Measurements from ENCODE around the gene NKAIN2.
"Not testable (repeated sequence)": the region's sequence is repeated elsewhere in the genome, so short reads cannot be mapped to it uniquely, and the experiment has no call there.

Gene NKAIN2

DNA sequence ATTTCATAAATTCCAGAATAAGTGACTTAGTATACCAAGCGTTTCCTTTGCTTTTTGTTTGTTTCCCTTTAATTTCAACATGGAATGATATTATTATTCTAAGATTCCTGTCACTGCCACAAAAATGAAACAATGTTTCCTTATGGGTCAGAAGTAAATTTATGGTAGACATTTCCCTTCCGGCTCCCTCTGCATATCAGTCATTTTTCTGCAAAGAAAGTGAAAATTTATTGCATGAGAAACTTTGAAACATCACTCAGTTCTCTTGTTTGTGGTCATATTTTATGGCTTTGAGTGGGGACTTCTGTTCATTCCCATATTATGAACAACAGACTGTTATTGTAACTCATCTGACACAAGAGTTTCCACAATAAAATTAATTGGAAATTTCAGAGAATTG is 97.8 kb downstream of the NKAIN2 start:
- no peak overlapping the region for H3K4me3 ChIP-seq (ENCODE audit: low read depth in 1 of 2, low read length in 2 of 2)
- H3K27ac ChIP-seq (ENCODE audit: low read depth, low read length), result no peak overlapping the region
- no peaks in the 10 kb centered on the region for H3K27me3 ChIP-seq (ENCODE audit: control insufficient read depth in 1 of 2, insufficient read depth in 2 of 2, low read length in 2 of 2)
- H3K36me3 ChIP-seq (ENCODE audit: control insufficient read depth in 1 of 2, insufficient read depth in 2 of 2, low read length in 2 of 2), result no peaks in the 10 kb centered on the region
- no peaks in the 10 kb centered on the region for H3K9me3 ChIP-seq (ENCODE audit: control insufficient read depth in 1 of 2, low read length in 2 of 2)
- H3K9ac ChIP-seq (ENCODE audit: low read depth in 1 of 2, low read length in 2 of 2), result no peak overlapping the region
- no peaks in the 10 kb centered on the region for H3K4me1 ChIP-seq (ENCODE audit: control insufficient read depth in 1 of 2, insufficient read depth in 2 of 2, low read length in 2 of 2)

DNA sequence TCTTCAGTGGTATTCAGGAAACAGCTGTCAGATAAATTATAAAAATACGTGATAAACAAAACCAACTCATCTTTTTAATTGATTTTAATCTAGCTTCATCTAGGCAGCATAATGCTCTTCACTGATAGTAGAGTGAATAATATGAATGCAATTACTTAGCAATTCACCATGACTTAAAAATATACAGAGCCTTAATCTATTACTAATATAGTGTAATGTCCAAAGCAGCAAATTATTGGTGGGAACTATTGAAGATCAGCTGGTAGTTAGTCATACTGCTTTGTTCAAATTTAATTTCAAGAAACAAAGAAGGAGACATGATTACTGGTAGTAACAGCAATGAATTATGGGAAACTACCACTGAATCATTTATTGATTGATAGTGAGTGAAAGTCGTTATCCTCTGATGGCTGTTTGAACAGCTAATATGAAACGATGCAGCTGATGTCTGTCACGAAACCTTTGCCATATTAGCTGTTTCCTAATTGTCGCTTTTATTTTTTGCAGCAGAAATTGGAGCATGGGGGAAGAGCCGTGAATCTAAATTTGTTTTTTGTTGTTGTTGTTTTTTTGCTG is 99.2 kb downstream of the NKAIN2 start:
- Histone ChIP-seq H3K9ac (ENCODE audit: low read depth in 1 of 2, low read length in 2 of 2) (no peak overlapping the region), H3K9me3 (ENCODE audit: control insufficient read depth in 1 of 2, low read length in 2 of 2) (no peaks in the 10 kb centered on the region), H3K27me3 (ENCODE audit: control insufficient read depth in 1 of 2, insufficient read depth in 2 of 2, low read length in 2 of 2) (no peaks in the 10 kb centered on the region), H3K36me3 (ENCODE audit: control insufficient read depth in 1 of 2, insufficient read depth in 2 of 2, low read length in 2 of 2) (no peaks in the 10 kb centered on the region), H3K27ac (ENCODE audit: low read depth, low read length) (no peak overlapping the region), H3K4me3 (ENCODE audit: low read depth in 1 of 2, low read length in 2 of 2) (no peak overlapping the region), H3K4me1 (ENCODE audit: control insufficient read depth in 1 of 2, insufficient read depth in 2 of 2, low read length in 2 of 2) (no peaks in the 10 kb centered on the region)

DNA sequence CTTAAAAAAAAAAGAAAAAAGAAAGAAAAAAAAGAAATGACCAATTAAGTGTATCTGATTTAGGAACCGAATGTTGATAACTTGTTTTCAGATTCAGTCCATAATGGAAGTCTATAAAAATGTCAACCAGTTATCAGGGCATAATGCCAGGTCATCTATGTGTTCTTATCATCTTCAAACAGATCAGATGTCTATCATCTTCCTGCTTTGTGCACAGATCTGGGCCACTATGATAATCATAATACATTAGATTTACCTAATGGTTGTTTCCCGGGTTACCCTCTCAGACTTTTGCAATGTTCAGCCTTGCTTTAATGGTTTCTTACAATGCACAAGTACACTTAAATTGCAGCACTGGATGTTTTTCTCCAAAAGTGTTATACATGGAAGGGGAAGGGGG is 100.6 kb downstream of the NKAIN2 start:
- H3K27ac ChIP-seq (ENCODE audit: low read depth, low read length), result no peak overlapping the region
- no peaks in the 10 kb centered on the region for H3K4me1 ChIP-seq (ENCODE audit: control insufficient read depth in 1 of 2, insufficient read depth in 2 of 2, low read length in 2 of 2)
- H3K36me3 ChIP-seq (ENCODE audit: control insufficient read depth in 1 of 2, insufficient read depth in 2 of 2, low read length in 2 of 2), result no peaks in the 10 kb centered on the region
- H3K9me3 ChIP-seq (ENCODE audit: control insufficient read depth in 1 of 2, low read length in 2 of 2), result no peaks in the 10 kb centered on the region
- H3K27me3 ChIP-seq (ENCODE audit: control insufficient read depth in 1 of 2, insufficient read depth in 2 of 2, low read length in 2 of 2), result no peaks in the 10 kb centered on the region
- H3K9ac ChIP-seq (ENCODE audit: low read depth in 1 of 2, low read length in 2 of 2), result no peak overlapping the region
- H3K4me3 ChIP-seq (ENCODE audit: low read depth in 1 of 2, low read length in 2 of 2), result no peak overlapping the region

DNA sequence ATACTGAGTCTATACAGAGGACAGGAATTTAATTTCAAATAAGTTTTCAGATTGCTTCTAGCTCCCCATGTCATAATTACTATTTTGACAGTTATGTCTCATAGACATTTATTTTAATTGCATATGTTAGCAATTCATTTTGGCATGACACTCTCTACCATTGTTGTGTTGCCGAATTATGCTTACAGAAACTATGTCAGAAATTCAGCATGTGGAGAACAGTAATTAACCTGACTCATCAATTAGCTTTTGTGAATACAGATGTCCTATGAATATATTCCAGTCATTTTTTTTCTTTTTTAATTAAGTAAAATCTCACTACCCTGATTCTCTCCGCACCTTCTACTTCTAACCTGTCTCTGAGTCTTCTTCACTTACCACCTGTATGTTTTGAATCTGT is 105.1 kb downstream of the NKAIN2 start:
- no peaks in the 10 kb centered on the region for H3K9me3 ChIP-seq (ENCODE audit: control insufficient read depth in 1 of 2, low read length in 2 of 2)
- no peak overlapping the region for H3K9ac ChIP-seq (ENCODE audit: low read depth in 1 of 2, low read length in 2 of 2)
- no peaks in the 10 kb centered on the region for H3K36me3 ChIP-seq (ENCODE audit: control insufficient read depth in 1 of 2, insufficient read depth in 2 of 2, low read length in 2 of 2)
- no peaks in the 10 kb centered on the region for H3K27me3 ChIP-seq (ENCODE audit: control insufficient read depth in 1 of 2, insufficient read depth in 2 of 2, low read length in 2 of 2)
- H3K4me3 ChIP-seq (ENCODE audit: low read depth in 1 of 2, low read length in 2 of 2), result no peak overlapping the region
- H3K27ac ChIP-seq (ENCODE audit: low read depth, low read length), result no peak overlapping the region
- H3K4me1 ChIP-seq (ENCODE audit: control insufficient read depth in 1 of 2, insufficient read depth in 2 of 2, low read length in 2 of 2), result no peaks in the 10 kb centered on the region

DNA sequence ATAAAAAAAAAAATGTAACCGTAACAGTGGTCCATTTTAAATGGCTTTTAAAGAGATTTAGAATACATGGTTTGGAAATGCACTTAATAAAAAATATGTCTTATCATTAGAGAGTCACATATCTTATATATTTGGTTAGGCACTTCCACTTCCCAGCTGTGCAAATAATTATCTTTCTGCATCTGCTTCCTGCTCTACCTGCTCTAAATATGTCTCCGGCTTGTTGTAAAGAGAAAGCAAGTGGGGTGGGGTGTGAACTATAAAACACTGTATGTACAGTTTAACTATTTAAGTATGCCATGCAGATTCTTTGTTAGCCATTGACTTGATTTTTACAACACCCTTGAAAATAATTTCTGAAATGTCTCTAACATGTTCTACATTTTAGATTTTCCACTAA is 106.3 kb downstream of the NKAIN2 start:
- no peaks in the 10 kb centered on the region for H3K36me3 ChIP-seq (ENCODE audit: control insufficient read depth in 1 of 2, insufficient read depth in 2 of 2, low read length in 2 of 2)
- H3K27me3 ChIP-seq (ENCODE audit: control insufficient read depth in 1 of 2, insufficient read depth in 2 of 2, low read length in 2 of 2), result no peaks in the 10 kb centered on the region
- no peaks in the 10 kb centered on the region for H3K9me3 ChIP-seq (ENCODE audit: control insufficient read depth in 1 of 2, low read length in 2 of 2)
- H3K4me1 ChIP-seq (ENCODE audit: control insufficient read depth in 1 of 2, insufficient read depth in 2 of 2, low read length in 2 of 2), result no peaks in the 10 kb centered on the region
- H3K27ac ChIP-seq (ENCODE audit: low read depth, low read length), result no peak overlapping the region
- no peak overlapping the region for H3K4me3 ChIP-seq (ENCODE audit: low read depth in 1 of 2, low read length in 2 of 2)
- no peak overlapping the region for H3K9ac ChIP-seq (ENCODE audit: low read depth in 1 of 2, low read length in 2 of 2)

DNA sequence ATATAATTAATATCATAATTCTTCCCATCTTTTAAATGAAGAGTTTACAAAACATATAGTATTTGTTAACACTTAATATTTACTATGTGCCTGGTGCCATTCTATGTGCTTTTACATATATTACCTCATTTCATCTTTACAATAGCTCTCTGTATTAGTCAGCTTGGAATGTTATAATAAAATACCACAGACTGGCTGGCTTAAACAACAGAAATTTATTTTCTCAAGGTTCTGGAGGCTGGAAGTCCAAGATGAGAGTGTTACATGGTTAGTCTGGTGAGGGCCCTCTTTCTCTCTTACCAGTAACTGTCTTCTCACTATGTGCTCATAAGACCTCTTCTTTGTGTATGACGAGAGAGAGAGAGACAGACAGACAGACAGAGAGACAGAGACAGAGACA is 110.2 kb downstream of the NKAIN2 start:
- Histone ChIP-seq H3K4me3 (ENCODE audit: low read depth in 1 of 2, low read length in 2 of 2) (no peak overlapping the region), H3K27me3 (ENCODE audit: control insufficient read depth in 1 of 2, insufficient read depth in 2 of 2, low read length in 2 of 2) (no peaks in the 10 kb centered on the region), H3K36me3 (ENCODE audit: control insufficient read depth in 1 of 2, insufficient read depth in 2 of 2, low read length in 2 of 2) (no peaks in the 10 kb centered on the region), H3K27ac (ENCODE audit: low read depth, low read length) (no peak overlapping the region), H3K9ac (ENCODE audit: low read depth in 1 of 2, low read length in 2 of 2) (no peak overlapping the region), H3K4me1 (ENCODE audit: control insufficient read depth in 1 of 2, insufficient read depth in 2 of 2, low read length in 2 of 2) (no peaks in the 10 kb centered on the region), H3K9me3 (ENCODE audit: control insufficient read depth in 1 of 2, low read length in 2 of 2) (no peaks in the 10 kb centered on the region)

DNA sequence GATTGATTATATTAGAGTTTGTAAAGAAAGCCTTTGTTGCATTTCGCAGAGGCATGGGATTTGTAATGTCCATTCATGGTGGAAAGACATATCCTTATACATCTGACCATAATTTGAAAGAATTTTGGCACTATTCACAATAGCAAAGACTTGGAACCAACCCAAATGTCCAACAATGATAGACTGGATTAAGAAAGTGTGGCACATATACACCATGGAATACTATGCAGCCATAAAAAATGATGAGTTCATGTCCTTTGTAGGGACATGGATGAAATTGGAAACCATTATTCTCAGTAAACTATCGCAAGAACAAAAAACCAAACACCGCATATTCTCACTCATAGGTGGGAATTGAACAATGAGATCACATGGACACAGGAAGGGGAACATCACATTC is 119.7 kb downstream of the NKAIN2 start:
- not testable (repeated sequence) for H3K36me3 ChIP-seq (ENCODE audit: control insufficient read depth in 1 of 2, insufficient read depth in 2 of 2, low read length in 2 of 2); H3K27me3 ChIP-seq (ENCODE audit: control insufficient read depth in 1 of 2, insufficient read depth in 2 of 2, low read length in 2 of 2); H3K9ac ChIP-seq (ENCODE audit: low read depth in 1 of 2, low read length in 2 of 2); H3K4me3 ChIP-seq (ENCODE audit: low read depth in 1 of 2, low read length in 2 of 2); H3K4me1 ChIP-seq (ENCODE audit: control insufficient read depth in 1 of 2, insufficient read depth in 2 of 2, low read length in 2 of 2); H3K27ac ChIP-seq (ENCODE audit: low read depth, low read length); H3K9me3 ChIP-seq (ENCODE audit: control insufficient read depth in 1 of 2, low read length in 2 of 2)

DNA sequence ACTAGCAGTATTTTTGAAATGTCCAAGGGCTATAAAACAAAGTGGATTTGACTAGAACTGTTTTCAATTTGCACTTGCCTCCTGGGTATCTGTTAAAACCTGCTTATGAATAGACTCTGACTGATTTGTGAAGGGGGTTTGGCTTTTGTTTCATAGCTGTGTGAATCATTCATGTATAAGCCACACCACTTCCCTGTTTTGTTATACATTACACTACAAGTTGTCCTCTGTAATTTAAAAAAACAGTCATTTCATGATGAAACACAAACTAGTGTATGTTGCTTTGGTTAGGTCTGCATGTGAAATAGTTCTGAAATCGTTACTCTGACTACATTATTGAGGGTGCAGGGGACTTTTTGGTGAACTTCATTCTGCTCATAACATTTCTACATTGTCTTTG is 121.7 kb downstream of the NKAIN2 start:
- no peak overlapping the region for H3K9ac ChIP-seq (ENCODE audit: low read depth in 1 of 2, low read length in 2 of 2)
- no peak overlapping the region for H3K27ac ChIP-seq (ENCODE audit: low read depth, low read length)
- H3K27me3 ChIP-seq (ENCODE audit: control insufficient read depth in 1 of 2, insufficient read depth in 2 of 2, low read length in 2 of 2), result no peaks in the 10 kb centered on the region

DNA sequence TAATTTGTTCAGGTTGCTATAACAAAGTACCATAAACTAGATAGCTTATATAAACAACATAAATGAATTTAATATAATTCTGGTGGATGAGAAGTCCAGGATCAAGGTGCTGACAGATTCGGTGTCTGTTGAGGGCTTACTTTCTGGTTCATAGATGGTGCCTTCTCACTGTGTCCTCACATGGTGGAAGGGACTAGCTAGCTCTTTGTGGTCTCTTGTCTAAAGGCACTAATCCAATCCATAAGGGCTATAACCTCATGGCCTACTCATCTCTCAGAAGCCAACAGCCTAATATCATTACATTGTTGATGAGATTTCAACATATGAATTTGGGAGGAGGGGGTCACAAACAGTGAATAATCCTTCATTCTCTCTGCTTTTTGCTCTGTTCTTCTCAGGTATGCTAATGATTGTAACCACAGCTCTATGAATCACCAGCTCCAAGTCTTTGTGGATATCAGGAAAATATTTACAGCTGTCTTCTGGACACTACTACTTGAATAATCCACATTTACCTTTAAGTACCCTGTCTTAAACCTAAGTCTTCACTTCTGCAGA is 122.3 kb downstream of the NKAIN2 start:
- Histone ChIP-seq H3K4me3 (ENCODE audit: low read depth in 1 of 2, low read length in 2 of 2) (no peak overlapping the region), H3K9me3 (ENCODE audit: control insufficient read depth in 1 of 2, low read length in 2 of 2) (no peaks in the 10 kb centered on the region), H3K27me3 (ENCODE audit: control insufficient read depth in 1 of 2, insufficient read depth in 2 of 2, low read length in 2 of 2) (no peaks in the 10 kb centered on the region), H3K9ac (ENCODE audit: low read depth in 1 of 2, low read length in 2 of 2) (no peak overlapping the region), H3K36me3 (ENCODE audit: control insufficient read depth in 1 of 2, insufficient read depth in 2 of 2, low read length in 2 of 2) (no peaks in the 10 kb centered on the region), H3K4me1 (ENCODE audit: control insufficient read depth in 1 of 2, insufficient read depth in 2 of 2, low read length in 2 of 2) (no peaks in the 10 kb centered on the region), H3K27ac (ENCODE audit: low read depth, low read length) (no peak overlapping the region)

More for the DNA sequence above, 121.7 kb downstream of the NKAIN2 start:
- Histone ChIP-seq H3K9me3 (ENCODE audit: control insufficient read depth in 1 of 2, low read length in 2 of 2) (no peaks in the 10 kb centered on the region), H3K4me1 (ENCODE audit: control insufficient read depth in 1 of 2, insufficient read depth in 2 of 2, low read length in 2 of 2) (no peaks in the 10 kb centered on the region), H3K36me3 (ENCODE audit: control insufficient read depth in 1 of 2, insufficient read depth in 2 of 2, low read length in 2 of 2) (no peaks in the 10 kb centered on the region), H3K4me3 (ENCODE audit: low read depth in 1 of 2, low read length in 2 of 2) (no peak overlapping the region)

DNA sequence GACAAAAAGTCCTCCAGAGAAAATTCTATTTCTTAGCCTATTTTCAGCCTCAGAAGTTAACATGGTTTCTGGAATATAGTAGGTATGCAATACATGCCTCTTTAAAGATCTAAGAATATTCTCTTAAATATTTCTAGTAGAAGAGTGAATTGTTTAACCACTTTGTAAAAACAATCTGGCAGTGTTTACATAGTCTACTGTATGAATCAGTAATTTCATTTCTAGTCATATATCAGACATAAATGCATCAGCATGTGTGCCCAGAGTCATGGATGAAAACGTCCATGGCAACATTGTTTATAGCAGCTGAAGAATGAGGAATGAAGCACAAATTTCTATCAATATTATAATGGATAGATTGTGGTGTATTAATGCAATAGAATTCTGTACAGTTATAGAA is 124.9 kb downstream of the NKAIN2 start:
- H3K4me3 ChIP-seq (ENCODE audit: low read depth in 1 of 2, low read length in 2 of 2), result no peak overlapping the region
- H3K27me3 ChIP-seq (ENCODE audit: control insufficient read depth in 1 of 2, insufficient read depth in 2 of 2, low read length in 2 of 2), result no peaks in the 10 kb centered on the region
- H3K4me1 ChIP-seq (ENCODE audit: control insufficient read depth in 1 of 2, insufficient read depth in 2 of 2, low read length in 2 of 2), result no peaks in the 10 kb centered on the region
- H3K9me3 ChIP-seq (ENCODE audit: control insufficient read depth in 1 of 2, low read length in 2 of 2), result no peaks in the 10 kb centered on the region
- H3K36me3 ChIP-seq (ENCODE audit: control insufficient read depth in 1 of 2, insufficient read depth in 2 of 2, low read length in 2 of 2), result no peaks in the 10 kb centered on the region
- no peak overlapping the region for H3K9ac ChIP-seq (ENCODE audit: low read depth in 1 of 2, low read length in 2 of 2)
- H3K27ac ChIP-seq (ENCODE audit: low read depth, low read length), result no peak overlapping the region

DNA sequence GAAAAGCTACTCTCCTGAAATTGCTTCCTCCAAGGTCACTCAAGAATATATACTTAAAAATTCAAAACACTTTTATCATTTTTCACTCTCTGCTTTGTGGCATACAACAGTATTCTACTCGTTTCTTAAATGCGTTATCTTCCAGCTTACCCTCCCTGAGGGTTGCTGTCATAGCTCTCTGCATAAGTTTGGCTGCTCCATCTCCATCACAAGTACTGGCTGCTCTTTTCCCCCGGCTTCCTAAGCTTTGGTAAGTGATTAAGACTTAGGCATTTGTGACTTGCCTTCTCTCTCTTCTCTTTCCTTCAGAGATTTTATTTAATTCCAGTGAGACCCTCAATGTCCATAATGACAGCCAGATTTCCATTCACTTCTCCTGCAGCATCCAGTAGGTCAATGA is 128.3 kb downstream of the NKAIN2 start:
- no peak overlapping the region for H3K27ac ChIP-seq (ENCODE audit: low read depth, low read length)
- no peaks in the 10 kb centered on the region for H3K4me1 ChIP-seq (ENCODE audit: control insufficient read depth in 1 of 2, insufficient read depth in 2 of 2, low read length in 2 of 2)
- H3K4me3 ChIP-seq (ENCODE audit: low read depth in 1 of 2, low read length in 2 of 2), result no peak overlapping the region
- no peaks in the 10 kb centered on the region for H3K9me3 ChIP-seq (ENCODE audit: control insufficient read depth in 1 of 2, low read length in 2 of 2)
- H3K27me3 ChIP-seq (ENCODE audit: control insufficient read depth in 1 of 2, insufficient read depth in 2 of 2, low read length in 2 of 2), result no peaks in the 10 kb centered on the region
- no peaks in the 10 kb centered on the region for H3K36me3 ChIP-seq (ENCODE audit: control insufficient read depth in 1 of 2, insufficient read depth in 2 of 2, low read length in 2 of 2)
- H3K9ac ChIP-seq (ENCODE audit: low read depth in 1 of 2, low read length in 2 of 2), result no peak overlapping the region
